ENCODE results near the gene CACNA1I. TPM values are rescaled to one million over a fixed set of nuclear protein-coding genes. Genes with fewer than 3 reads are reported as not detected.

Gene CACNA1I
- total RNA-seq, 1 donor from 2014 or later, result 0.03 TPM

DNA sequence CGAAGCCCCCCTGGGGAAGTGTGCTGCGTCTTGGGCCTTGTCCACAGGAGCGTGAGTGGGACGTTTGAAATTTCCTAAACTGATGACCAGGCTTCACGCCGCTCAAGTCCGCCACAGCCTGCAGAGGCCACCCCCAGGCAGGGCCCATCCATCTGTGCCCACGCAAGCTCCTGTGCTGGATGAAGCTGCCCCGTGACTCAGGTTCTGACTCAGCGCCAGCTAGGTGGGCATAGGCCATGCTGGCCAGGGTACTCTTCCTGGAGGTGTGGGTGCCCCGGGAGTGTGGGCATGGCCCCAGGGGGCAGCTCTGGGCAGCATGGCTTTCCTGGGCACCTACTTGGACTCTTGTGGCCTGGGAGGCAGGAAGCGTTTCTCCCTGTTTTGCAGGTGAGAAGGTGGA, 134.8 kb downstream of the CACNA1I start:
- no peak overlapping the region for H3K4me3 Mint-ChIP-seq (ENCODE audit: unreplicated experiment)
- no peaks in the 10 kb centered on the region for H3K36me3 Mint-ChIP-seq (ENCODE audit: unreplicated experiment)
- H3K27ac Mint-ChIP-seq (ENCODE audit: unreplicated experiment), result no peak overlapping the region
- TF ChIP-seq, protein P1, sequence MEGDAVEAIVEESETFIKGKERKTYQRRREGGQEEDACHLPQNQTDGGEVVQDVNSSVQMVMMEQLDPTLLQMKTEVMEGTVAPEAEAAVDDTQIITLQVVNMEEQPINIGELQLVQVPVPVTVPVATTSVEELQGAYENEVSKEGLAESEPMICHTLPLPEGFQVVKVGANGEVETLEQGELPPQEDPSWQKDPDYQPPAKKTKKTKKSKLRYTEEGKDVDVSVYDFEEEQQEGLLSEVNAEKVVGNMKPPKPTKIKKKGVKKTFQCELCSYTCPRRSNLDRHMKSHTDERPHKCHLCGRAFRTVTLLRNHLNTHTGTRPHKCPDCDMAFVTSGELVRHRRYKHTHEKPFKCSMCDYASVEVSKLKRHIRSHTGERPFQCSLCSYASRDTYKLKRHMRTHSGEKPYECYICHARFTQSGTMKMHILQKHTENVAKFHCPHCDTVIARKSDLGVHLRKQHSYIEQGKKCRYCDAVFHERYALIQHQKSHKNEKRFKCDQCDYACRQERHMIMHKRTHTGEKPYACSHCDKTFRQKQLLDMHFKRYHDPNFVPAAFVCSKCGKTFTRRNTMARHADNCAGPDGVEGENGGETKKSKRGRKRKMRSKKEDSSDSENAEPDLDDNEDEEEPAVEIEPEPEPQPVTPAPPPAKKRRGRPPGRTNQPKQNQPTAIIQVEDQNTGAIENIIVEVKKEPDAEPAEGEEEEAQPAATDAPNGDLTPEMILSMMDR (IDR thresholded peaks at IDR 0.05), result no peak
- DNase-seq (ENCODE audit: extremely low spot score, unreplicated experiment), result no peak
- no peaks in the 10 kb centered on the region for H3K9me3 Mint-ChIP-seq (ENCODE audit: unreplicated experiment)
- H3K27me3 Mint-ChIP-seq (ENCODE audit: unreplicated experiment), result peaks cover 34% of the 10 kb centered on the region
- no peaks in the 10 kb centered on the region for H3K4me1 Mint-ChIP-seq (ENCODE audit: unreplicated experiment)

DNA sequence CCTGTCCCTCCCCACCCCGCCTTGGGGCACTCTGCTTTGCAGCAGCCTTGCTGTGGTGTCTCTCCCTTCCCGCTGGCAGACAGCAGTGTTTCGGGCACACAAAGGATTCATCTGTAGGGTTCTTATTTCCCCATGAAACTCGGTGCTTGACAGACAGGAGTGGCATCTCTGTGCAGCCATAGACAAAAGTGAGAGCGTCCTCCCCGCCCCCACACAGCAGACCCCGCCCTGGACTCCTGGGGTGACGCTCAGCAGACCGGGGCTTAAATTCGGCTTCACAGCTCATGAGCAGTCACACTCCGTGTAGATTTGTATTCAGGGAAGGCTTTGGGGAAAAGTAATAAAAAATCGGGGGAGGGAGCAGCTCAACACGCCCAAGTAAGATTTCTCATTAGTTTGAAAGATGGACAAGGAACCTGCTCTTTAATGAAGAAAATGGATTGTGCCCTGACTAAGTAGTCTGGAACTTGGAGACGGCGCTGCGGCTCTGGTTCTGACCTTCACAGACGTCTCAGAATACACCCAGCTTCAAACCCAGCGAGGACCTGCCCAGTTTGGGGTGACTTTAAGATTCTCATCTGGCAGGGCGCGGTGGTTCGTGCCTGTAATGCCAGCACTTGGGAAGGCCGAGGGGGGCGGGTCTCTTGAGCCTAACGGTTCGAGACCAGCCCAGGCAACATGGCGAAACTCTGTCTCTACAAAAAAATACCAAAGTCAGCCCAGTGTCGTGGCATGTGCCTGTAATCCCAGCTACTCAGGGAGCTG, 136.0 kb downstream of the CACNA1I start:
- H3K9me3 Mint-ChIP-seq (ENCODE audit: unreplicated experiment), result no peaks in the 10 kb centered on the region
- H3K27me3 Mint-ChIP-seq (ENCODE audit: unreplicated experiment), result peaks cover 38% of the 10 kb centered on the region
- no peak overlapping the region for H3K27ac Mint-ChIP-seq (ENCODE audit: unreplicated experiment)
- TF ChIP-seq, protein P1 (IDR thresholded peaks at IDR 0.05), result no peak
- H3K4me1 Mint-ChIP-seq (ENCODE audit: unreplicated experiment), result no peaks in the 10 kb centered on the region
- DNase-seq (ENCODE audit: extremely low spot score, unreplicated experiment), result no peak
- H3K36me3 Mint-ChIP-seq (ENCODE audit: unreplicated experiment), result no peaks in the 10 kb centered on the region
- no peak overlapping the region for H3K4me3 Mint-ChIP-seq (ENCODE audit: unreplicated experiment)

DNA sequence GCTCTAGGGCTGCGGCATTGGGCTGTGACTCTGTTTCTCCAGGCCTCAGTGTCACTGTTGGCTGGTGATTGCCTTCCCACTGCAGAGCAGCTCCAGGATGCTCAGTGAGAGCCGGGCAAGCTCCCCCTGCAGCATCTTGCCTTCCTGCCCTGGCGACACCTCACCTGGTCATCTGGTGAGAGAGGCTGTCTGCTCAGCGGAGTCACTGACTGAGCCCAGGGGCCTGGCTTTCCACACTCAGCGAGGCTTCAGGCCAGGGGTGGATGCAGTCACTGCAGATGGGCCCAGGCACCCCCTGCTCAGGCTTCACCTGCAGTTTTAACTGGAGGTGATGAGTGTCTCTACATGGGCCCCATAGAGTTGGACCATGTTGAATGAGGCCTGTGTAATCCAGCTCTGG, 136.8 kb downstream of the CACNA1I start:
- H3K27me3 Mint-ChIP-seq (ENCODE audit: unreplicated experiment), result peaks cover 34% of the 10 kb centered on the region

DNA sequence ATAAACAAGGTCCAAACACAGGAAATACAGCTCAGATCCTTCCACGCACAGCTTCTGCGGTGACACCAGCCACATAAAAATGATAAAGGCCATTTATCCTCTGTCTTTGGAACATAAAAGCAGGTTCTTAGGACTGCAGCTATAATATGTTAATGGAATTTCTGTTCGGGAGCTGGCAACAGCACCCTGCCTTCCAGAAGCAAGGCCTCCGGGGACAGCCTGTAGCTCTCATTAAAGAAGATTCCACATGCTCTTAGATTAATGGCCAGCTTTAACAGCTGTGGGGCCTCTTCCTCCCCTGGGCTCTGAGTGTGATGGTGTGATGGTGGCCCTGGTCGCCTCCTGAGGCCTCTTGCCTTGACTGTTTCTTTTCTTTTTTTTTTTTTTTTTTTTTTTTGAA, 137.3 kb downstream of the CACNA1I start:
- H3K27me3 Mint-ChIP-seq (ENCODE audit: unreplicated experiment), result peaks cover 35% of the 10 kb centered on the region
- DNase-seq (ENCODE audit: extremely low spot score, unreplicated experiment), result no peak
- H3K4me3 Mint-ChIP-seq (ENCODE audit: unreplicated experiment), result no peak overlapping the region
- H3K4me1 Mint-ChIP-seq (ENCODE audit: unreplicated experiment), result no peaks in the 10 kb centered on the region
- H3K36me3 Mint-ChIP-seq (ENCODE audit: unreplicated experiment), result no peaks in the 10 kb centered on the region
- TF ChIP-seq, protein P1 (IDR thresholded peaks at IDR 0.05), result no peak
- no peaks in the 10 kb centered on the region for H3K9me3 Mint-ChIP-seq (ENCODE audit: unreplicated experiment)
- no peak overlapping the region for H3K27ac Mint-ChIP-seq (ENCODE audit: unreplicated experiment)

More for the DNA sequence above, 136.8 kb downstream of the CACNA1I start:
- Mint-ChIP-seq H3K36me3 (ENCODE audit: unreplicated experiment) (no peaks in the 10 kb centered on the region), H3K9me3 (ENCODE audit: unreplicated experiment) (no peaks in the 10 kb centered on the region), H3K27ac (ENCODE audit: unreplicated experiment) (no peak overlapping the region), H3K4me1 (ENCODE audit: unreplicated experiment) (no peaks in the 10 kb centered on the region), H3K4me3 (ENCODE audit: unreplicated experiment) (no peak overlapping the region)
- DNase-seq (ENCODE audit: extremely low spot score, unreplicated experiment), result no peak
- TF ChIP-seq, protein P1 (IDR thresholded peaks at IDR 0.05), result no peak

DNA sequence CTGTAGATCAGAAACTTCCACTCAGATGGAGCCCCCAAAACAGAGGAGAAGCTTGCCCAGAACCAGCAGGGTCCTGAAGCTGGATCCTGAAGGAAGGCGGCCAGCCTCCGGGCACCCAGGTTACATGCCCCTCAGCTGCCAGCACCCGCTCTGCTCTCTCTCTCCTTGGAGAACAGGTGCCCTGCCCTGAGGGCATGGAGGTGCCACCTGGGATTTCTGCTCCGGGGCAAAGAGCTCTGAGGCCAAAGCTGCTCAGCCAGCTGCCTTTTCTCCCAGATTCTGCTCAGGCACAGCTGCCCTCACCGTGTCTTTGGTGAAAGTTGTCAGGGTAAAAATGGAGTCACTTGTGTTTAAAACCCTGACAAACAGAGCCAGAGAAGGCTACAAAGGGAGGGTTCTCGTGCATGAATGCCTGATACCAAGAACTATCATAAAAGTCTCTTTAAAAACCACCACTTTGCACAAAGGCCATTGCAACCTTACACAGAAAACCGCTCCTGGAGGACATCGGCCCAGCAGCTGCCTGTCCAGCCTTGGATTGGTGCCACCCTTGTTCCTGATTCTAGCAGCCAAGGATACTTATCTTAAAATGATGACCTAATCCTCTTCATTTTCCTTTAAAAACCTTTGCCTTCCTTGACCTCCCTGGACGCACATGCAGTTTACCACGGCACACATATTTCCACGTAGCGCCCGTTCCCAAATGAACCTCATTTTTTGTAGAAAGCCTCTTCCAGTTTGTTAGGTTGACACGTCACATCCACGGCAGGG, 140.0 kb downstream of the CACNA1I start:
- Mint-ChIP-seq H3K36me3 (ENCODE audit: unreplicated experiment) (no peaks in the 10 kb centered on the region), H3K27ac (ENCODE audit: unreplicated experiment) (no peak overlapping the region), H3K9me3 (ENCODE audit: unreplicated experiment) (no peaks in the 10 kb centered on the region), H3K27me3 (ENCODE audit: unreplicated experiment) (peaks cover 42% of the 10 kb centered on the region), H3K4me3 (ENCODE audit: unreplicated experiment) (no peak overlapping the region), H3K4me1 (ENCODE audit: unreplicated experiment) (no peaks in the 10 kb centered on the region)
- TF ChIP-seq, protein P1 (IDR thresholded peaks at IDR 0.05), result no peak
- no peak for DNase-seq (ENCODE audit: extremely low spot score, unreplicated experiment)
